ENCODE data around the gene TKT. TPM values are rescaled to one million over a fixed set of nuclear protein-coding genes. Genes with fewer than 3 reads are reported as not detected.

Gene TKT
- total and polyA plus RNA-seq, 4 donors, result 351 to 498 (median 456) TPM

- Histone ChIP-seq H3K4me1 (ENCODE audit: control insufficient read depth in 5 of 5, insufficient read depth in 5 of 5, low read length in 5 of 5) (no peaks in the 10 kb centered on the region), H3K27ac (ENCODE audit: low read depth in 1 of 2, low read length in 1 of 2) (no peak overlapping the region), H3K4me3 (no peak overlapping the region), H3K9ac (ENCODE audit: insufficient read depth in 1 of 2, low read length in 2 of 2) (no peak overlapping the region), H3K36me3 (ENCODE audit: control insufficient read depth in 4 of 4, insufficient read depth in 4 of 4, low read length in 4 of 4) (no peaks in the 10 kb centered on the region), H3K27me3 (ENCODE audit: control insufficient read depth in 3 of 3, insufficient read depth in 3 of 3, low read length in 2 of 3) (no peaks in the 10 kb centered on the region), H3K9me3 (ENCODE audit: control insufficient read depth in 4 of 4, insufficient read depth in 3 of 4, low read length in 3 of 4) (peaks cover 0 to 2% (median 0%) of the 10 kb centered on the region in 4 donors)
- ATAC-seq (ENCODE audit: insufficient read depth, low FRiP score), result no peak
- no peak for DNase-seq
- no peak for TF ChIP-seq CTCF (IDR thresholded peaks at IDR 0.05; ENCODE audit: control extremely low read depth, extremely low read depth)
- 71 to 72% methylated on average over 9 of the region's 9 CpGs for WGBS, 2 donors
These were observed 43.8 kb downstream of the TKT start for GRCh38 chr3:53211706-53212702.

DNA sequence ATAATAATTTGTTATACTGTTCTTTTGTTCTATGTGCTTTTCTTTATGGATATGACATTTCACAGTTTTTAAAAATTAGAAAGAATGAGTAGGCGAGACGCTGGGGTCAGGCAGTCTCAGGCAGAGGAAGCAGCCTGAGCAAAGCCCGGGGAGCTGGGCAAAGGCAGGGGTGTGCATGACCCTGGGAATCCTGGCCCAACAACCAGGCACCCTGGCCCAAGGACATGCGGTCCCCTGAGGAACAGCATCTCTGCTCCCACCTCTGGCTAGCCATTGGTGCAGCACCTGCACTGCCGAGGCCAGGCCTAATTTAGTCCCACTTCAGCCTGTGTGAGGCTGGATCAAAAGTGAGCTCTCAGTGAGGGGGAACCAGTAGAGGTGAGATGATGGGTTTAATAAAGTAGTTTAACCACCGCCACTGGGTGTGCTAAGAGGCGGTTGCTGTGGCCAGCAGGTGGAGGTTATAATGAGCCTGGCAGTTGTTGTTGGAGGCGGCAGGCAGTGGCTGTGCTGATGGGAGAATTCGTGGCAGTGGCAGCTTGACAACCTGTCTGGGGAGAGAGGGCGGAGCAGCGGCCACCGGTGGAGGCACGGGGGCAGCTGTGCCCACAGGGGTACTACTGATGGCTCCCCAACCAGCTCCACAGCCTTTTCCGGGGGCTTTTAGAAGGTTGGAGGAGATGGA is 53.3 kb downstream of the TKT start:
- Histone ChIP-seq H3K27ac (ENCODE audit: low read depth in 1 of 2, low read length in 1 of 2) (no peak overlapping the region), H3K9ac (ENCODE audit: insufficient read depth in 1 of 2, low read length in 2 of 2) (no peak overlapping the region), H3K36me3 (ENCODE audit: control insufficient read depth in 4 of 4, insufficient read depth in 4 of 4, low read length in 4 of 4) (no peaks in the 10 kb centered on the region), H3K9me3 (ENCODE audit: control insufficient read depth in 4 of 4, insufficient read depth in 3 of 4, low read length in 3 of 4) (no peaks in the 10 kb centered on the region), H3K4me1 (ENCODE audit: control insufficient read depth in 5 of 5, insufficient read depth in 5 of 5, low read length in 5 of 5) (no peaks in the 10 kb centered on the region), H3K27me3 (ENCODE audit: control insufficient read depth in 3 of 3, insufficient read depth in 3 of 3, low read length in 2 of 3) (no peaks in the 10 kb centered on the region), H3K4me3 (no peak overlapping the region)
- ATAC-seq (ENCODE audit: insufficient read depth, low FRiP score) (no peak), DNase-seq (no peak)
- no peak for TF ChIP-seq CTCF (IDR thresholded peaks at IDR 0.05; ENCODE audit: control extremely low read depth, extremely low read depth)
- WGBS, 2 donors, result 84 to 85% methylated on average over 14 of the region's 14 CpGs

- no peaks in the 10 kb centered on the region for H3K9me3 ChIP-seq (ENCODE audit: control insufficient read depth in 4 of 4, insufficient read depth in 3 of 4, low read length in 3 of 4)
- 85 to 86% methylated on average over 19 of the region's 19 CpGs for WGBS, 2 donors
- H3K36me3 ChIP-seq (ENCODE audit: control insufficient read depth in 4 of 4, insufficient read depth in 4 of 4, low read length in 4 of 4), result no peaks in the 10 kb centered on the region
- no peak overlapping the region for H3K9ac ChIP-seq (ENCODE audit: insufficient read depth in 1 of 2, low read length in 2 of 2)
- ATAC-seq (ENCODE audit: insufficient read depth, low FRiP score) (no peak), DNase-seq (no peak)
- no peak for TF ChIP-seq CTCF (IDR thresholded peaks at IDR 0.05; ENCODE audit: control extremely low read depth, extremely low read depth)
- H3K27me3 ChIP-seq (ENCODE audit: control insufficient read depth in 3 of 3, insufficient read depth in 3 of 3, low read length in 2 of 3), result no peaks in the 10 kb centered on the region
- no peak overlapping the region for H3K27ac ChIP-seq (ENCODE audit: low read depth in 1 of 2, low read length in 1 of 2)
- H3K4me3 ChIP-seq, result no peak overlapping the region
- no peaks in the 10 kb centered on the region for H3K4me1 ChIP-seq (ENCODE audit: control insufficient read depth in 5 of 5, insufficient read depth in 5 of 5, low read length in 5 of 5)
These were observed 55.0 kb downstream of the TKT start for GRCh38 chr3:53200501-53201498.

Data from lung (tissue), 12 donors.